Esophagus squamous epithelium (tissue), 5 donors: ENCODE results near the gene RFWD3. TPM values are rescaled to one million over a fixed set of nuclear protein-coding genes. Genes with fewer than 3 reads are reported as not detected.

ENCODE experiments used
- DNase-seq: peaks from one replicate; lab custom pipeline; 2025; lab: John Stamatoyannopoulos, UW
- H3K27ac ChIP-seq, 4 donors: fragments of 200-600 bp; sonication (generic); one replicate each; pipeline ENCODE4 v1.5.1; 2016 to 2019; ENCODE audit warnings: mild to moderate bottlenecking in 1 of 4
- H3K27me3 ChIP-seq, 4 donors: fragments of 200-600 bp; sonication (generic); 1 replicate in 3 of 4; 2 replicates in 1 of 4; pipeline versions ENCODE4 v1.5.1 to v1.6.0; 2017 to 2021; ENCODE audit warnings: antibody characterized with exemption in 1 of 4
- H3K36me3 ChIP-seq, 3 donors: fragments of 200-600 bp; sonication (generic); one replicate each; pipeline ENCODE4 v1.5.1; 2016 to 2019
- H3K4me1 ChIP-seq, 3 donors: fragments of 200-600 bp; sonication (generic); one replicate each; pipeline ENCODE4 v1.5.1; 2017 to 2019
- H3K4me3 ChIP-seq, 4 donors: fragments of 200-600 bp; sonication (generic); 1 replicate in 3 of 4; 2 replicates in 1 of 4; pipeline ENCODE4 v1.5.1; 2016 to 2019; ENCODE audit warnings: mild to moderate bottlenecking in 2 of 4, moderate library complexity in 1 of 4
- H3K9me3 ChIP-seq, 3 donors: fragments of 200-600 bp; sonication (generic); one replicate each; pipeline ENCODE4 v1.5.1; 2016 to 2019
- CTCF ChIP-seq, 6 experiments: fragments of 450-650 bp in 4 of 6; fragments of 200-600 bp in 2 of 6; sonication (generic) in 2 of 6; IDR thresholded peaks; one replicate each; pipeline ENCODE4 v1.5.1; 2016 to 2019; ENCODE audit warnings: antibody characterized with exemption in 6 of 6, mild to moderate bottlenecking in 4 of 6, moderate library complexity in 4 of 6
- POLR2A ChIP-seq, 4 donors: fragments of 450-650 bp; IDR thresholded peaks; one replicate each; pipeline ENCODE4 v1.6.1; 2017; ENCODE audit warnings: antibody characterized with exemption in 4 of 4, mild to moderate bottlenecking in 4 of 4, moderate library complexity in 3 of 4
- WGBS, 2 donors: methylation state at CpG; one replicate each; pipeline ENCODE4 v1.1.5; 2018; 5-methylcytosine and 5-hydroxymethylcytosine counted together
- intact Hi-C: fragments of 100-400 bp; cut with DNase I; formaldehyde crosslinking; loops from one replicate; pipeline ENCODE4 v1.15.0; 2022
- total RNA-seq, 4 donors: library from RNA; depleted of rRNA; stranded (reverse); fragments of >200 nt; gene quantifications; one replicate each; pipeline ENCODE4 v1.1.0, GENCODE V29; 2016
- donor health status: DM: yes; HTN: yes; CAD: no.

The RFWD3 gene
- total RNA-seq, 4 donors from 2014 or later: 10.1 to 35.2 (median 16.7) TPM

- no peaks in the 10 kb centered on the region for H3K4me1 ChIP-seq
- no peak for DNase-seq
- H3K4me3 ChIP-seq: no peak overlapping the region
- no peak overlapping the region for H3K27ac ChIP-seq
- H3K9me3 ChIP-seq: no peaks in the 10 kb centered on the region
- intact Hi-C loops: loop anchor here (10.0 kb wide), 1 partner anchor 309 kb away; no protein-coding TSS in a partner anchor
- H3K36me3 ChIP-seq: peaks cover 25 to 96% (median 38%) of the 10 kb centered on the region in 3 donors
- WGBS, 2 donors: 80 to 82% methylated on average over 3 to 4 of the region's 6 CpGs
- H3K27me3 ChIP-seq: no peaks in the 10 kb centered on the region
- no peak for TF ChIP-seq CTCF (IDR thresholded peaks at IDR 0.05)
- TF ChIP-seq POLR2A (IDR thresholded peaks at IDR 0.05): no peak
These were observed 42.8 kb downstream of the RFWD3 start for GRCh38 chr16:74623839-74624235.

GRCh38 chr16:74623214-74623838, 43.4 kb downstream of the RFWD3 start:
- TF ChIP-seq CTCF (IDR thresholded peaks at IDR 0.05) (peak in 5 of 6 experiments; percentile 31 to 70 (median 55)), POLR2A (IDR thresholded peaks at IDR 0.05) (no peak)
- no peak overlapping the region for H3K27ac ChIP-seq
- H3K4me3 ChIP-seq: no peak overlapping the region
- H3K36me3 ChIP-seq: peaks cover 20 to 91% (median 37%) of the 10 kb centered on the region in 3 donors
- intact Hi-C loops: loop anchor here (10.0 kb wide), 1 partner anchor 309 kb away; no protein-coding TSS in a partner anchor
- no peaks in the 10 kb centered on the region for H3K9me3 ChIP-seq
- peaks cover 0 to under 1% (median 0%) of the 10 kb centered on the region in 3 donors for H3K4me1 ChIP-seq
- H3K27me3 ChIP-seq: no peaks in the 10 kb centered on the region
- no peak for DNase-seq
- WGBS, 2 donors: 24 to 32% methylated on average over 4 of the region's 4 CpGs

GRCh38 chr16:74622005-74622404, 44.7 kb downstream of the RFWD3 start:
- Histone ChIP-seq H3K27me3 (no peaks in the 10 kb centered on the region), H3K27ac (no peak overlapping the region), H3K4me3 (no peak overlapping the region), H3K9me3 (no peaks in the 10 kb centered on the region), H3K36me3 (peaks cover 17 to 78% (median 24%) of the 10 kb centered on the region in 3 donors), H3K4me1 (peaks cover 0 to 11% (median 0%) of the 10 kb centered on the region in 3 donors)
- 86 to 94% methylated on average over 4 of the region's 4 CpGs for WGBS, 2 donors
- TF ChIP-seq POLR2A (IDR thresholded peaks at IDR 0.05) (no peak), CTCF (IDR thresholded peaks at IDR 0.05) (no peak)
- intact Hi-C loops: loop anchor here (10.0 kb wide), 1 partner anchor 307 kb away; no protein-coding TSS in a partner anchor
- no peak for DNase-seq

GRCh38 chr16:74617206-74617788, 49.4 kb downstream of the RFWD3 start:
- H3K36me3 ChIP-seq: peaks cover 0 to 31% (median 5%) of the 10 kb centered on the region in 3 donors
- no peaks in the 10 kb centered on the region for H3K9me3 ChIP-seq
- H3K27ac ChIP-seq: no peak overlapping the region
- TF ChIP-seq POLR2A (IDR thresholded peaks at IDR 0.05): no peak
- no peak for TF ChIP-seq CTCF (IDR thresholded peaks at IDR 0.05)
- peaks cover 0 to 11% (median 0%) of the 10 kb centered on the region in 3 donors for H3K4me1 ChIP-seq
- 67 to 88% methylated on average over 1 of the region's 1 CpG for WGBS, 2 donors
- no peak overlapping the region for H3K4me3 ChIP-seq
- intact Hi-C loops: no loop called here
- DNase-seq: no peak
- no peaks in the 10 kb centered on the region for H3K27me3 ChIP-seq

GRCh38 chr16:74611721-74612120, 55.0 kb downstream of the RFWD3 start:
- peaks cover 0 to 11% (median 7%) of the 10 kb centered on the region in 3 donors for H3K4me1 ChIP-seq
- no peak for DNase-seq
- intact Hi-C loops: no loop called here
- 57 to 76% methylated on average over 1 of the region's 1 CpG for WGBS, 2 donors
- H3K27ac ChIP-seq: no peak overlapping the region
- no peak for TF ChIP-seq POLR2A (IDR thresholded peaks at IDR 0.05)
- no peak for TF ChIP-seq CTCF (IDR thresholded peaks at IDR 0.05)
- no peak overlapping the region for H3K4me3 ChIP-seq
- H3K9me3 ChIP-seq: no peaks in the 10 kb centered on the region
- no peaks in the 10 kb centered on the region for H3K36me3 ChIP-seq
- no peaks in the 10 kb centered on the region for H3K27me3 ChIP-seq
